Esophagus muscularis mucosa (tissue), 3 donors: ENCODE data around the gene RDH16.

Experiments used
- POLR2A ChIP-seq: fragments of 450-650 bp; IDR thresholded peaks from one replicate; pipeline ENCODE4 v1.6.1; 2017; ENCODE audit warnings: antibody characterized with exemption, moderate library complexity, mild to moderate bottlenecking, low read depth
- POLR2AphosphoS5 ChIP-seq, 2 donors: sonication (generic); formaldehyde crosslinking; IDR thresholded peaks; one replicate each; pipeline ENCODE4 v1.6.1; 2017; ENCODE audit warnings: antibody characterized with exemption in 2 of 2
- TF ChIP-seq, protein P1 (sequence below), 3 experiments: fragments of 200-600 bp in 2 of 3; fragments of 450-650 bp in 1 of 3; sonication (generic) in 2 of 3; IDR thresholded peaks; one replicate each; pipeline ENCODE4 v1.5.1; 2017 to 2019; ENCODE audit warnings: antibody characterized with exemption in 3 of 3, mild to moderate bottlenecking in 2 of 3, moderate library complexity in 1 of 3

DNA sequence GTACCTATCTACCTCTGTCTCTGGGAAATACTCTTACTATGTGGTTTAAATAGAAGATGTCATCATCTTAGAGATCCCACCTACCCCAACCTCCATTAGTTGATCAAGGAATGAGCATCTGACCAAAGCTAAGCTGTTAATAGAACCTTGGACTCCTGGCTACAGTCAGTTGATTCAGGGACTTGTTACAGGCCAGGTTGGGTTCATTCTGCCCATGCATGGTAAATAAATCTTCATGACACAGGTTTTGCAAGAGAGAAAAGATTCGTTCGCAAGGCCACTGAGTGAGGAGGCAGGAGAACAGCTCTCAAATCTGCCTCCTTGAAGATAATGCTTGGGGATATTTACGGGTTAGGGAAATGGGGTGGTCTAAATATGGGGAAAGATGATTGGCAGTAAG, 42.7 kb downstream of the RDH16 start:
- TF ChIP-seq POLR2AphosphoS5 (IDR thresholded peaks at IDR 0.05) (no peak), POLR2A (no peak)
- TF ChIP-seq, protein P1, sequence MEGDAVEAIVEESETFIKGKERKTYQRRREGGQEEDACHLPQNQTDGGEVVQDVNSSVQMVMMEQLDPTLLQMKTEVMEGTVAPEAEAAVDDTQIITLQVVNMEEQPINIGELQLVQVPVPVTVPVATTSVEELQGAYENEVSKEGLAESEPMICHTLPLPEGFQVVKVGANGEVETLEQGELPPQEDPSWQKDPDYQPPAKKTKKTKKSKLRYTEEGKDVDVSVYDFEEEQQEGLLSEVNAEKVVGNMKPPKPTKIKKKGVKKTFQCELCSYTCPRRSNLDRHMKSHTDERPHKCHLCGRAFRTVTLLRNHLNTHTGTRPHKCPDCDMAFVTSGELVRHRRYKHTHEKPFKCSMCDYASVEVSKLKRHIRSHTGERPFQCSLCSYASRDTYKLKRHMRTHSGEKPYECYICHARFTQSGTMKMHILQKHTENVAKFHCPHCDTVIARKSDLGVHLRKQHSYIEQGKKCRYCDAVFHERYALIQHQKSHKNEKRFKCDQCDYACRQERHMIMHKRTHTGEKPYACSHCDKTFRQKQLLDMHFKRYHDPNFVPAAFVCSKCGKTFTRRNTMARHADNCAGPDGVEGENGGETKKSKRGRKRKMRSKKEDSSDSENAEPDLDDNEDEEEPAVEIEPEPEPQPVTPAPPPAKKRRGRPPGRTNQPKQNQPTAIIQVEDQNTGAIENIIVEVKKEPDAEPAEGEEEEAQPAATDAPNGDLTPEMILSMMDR (IDR thresholded peaks at IDR 0.05): no peak
